Pancreas (tissue), 10 donors: Measurements from ENCODE around the gene ENTR1. TPM values are rescaled to one million over a fixed set of nuclear protein-coding genes. Genes with fewer than 3 reads are reported as not detected.

Source experiments
- ATAC-seq, 4 donors: fragments of 200-7000 bp; cut with Tn5 transposase; one replicate each; pipeline versions ENCODE4 v1.8.0 to v1.9.1; 2020; ENCODE audit warnings: mild to moderate bottlenecking in 4 of 4, moderate library complexity in 4 of 4
- DNase-seq, 6 donors: peaks; one replicate each; pipeline ENCODE4 v3.0.0-alpha.2; 2020
- FAIRE-seq: peaks from 2 replicates; lab custom pipeline; 2012; peaks lifted over from hg19 to GRCh38; lab: Jason Lieb, UNC
- H3K27ac ChIP-seq, 4 donors: fragments of 200-600 bp; sonication (generic); 1 replicate in 3 of 4; 2 replicates in 1 of 4; pipeline versions ENCODE4 v1.5.0 to v1.8.0; 2020
- H3K27me3 ChIP-seq, 4 donors: fragments of 200-600 bp; one replicate each; pipeline ENCODE4 v1.8.0; 2021
- H3K36me3 ChIP-seq, 3 donors: fragments of 200-600 bp; sonication (generic) in 1 of 3; one replicate each; pipeline versions ENCODE4 v1.5.0 to v1.8.0; 2020 to 2021
- H3K4me1 ChIP-seq, 3 donors: fragments of 200-600 bp; one replicate each; pipeline ENCODE4 v1.8.0; 2021
- H3K4me3 ChIP-seq, 4 donors: fragments of 200-600 bp; sonication (generic) in 2 of 4; one replicate each; pipeline versions ENCODE4 v1.5.0 to v1.8.0; 2020 to 2021
- H3K9me3 ChIP-seq, 4 donors: fragments of 200-600 bp; one replicate each; pipeline ENCODE4 v1.8.0; 2021
- WGBS, 2 donors: extraction: QIAGEN DNeasy Blood & Tissue Kit; methylation state at CpG; one replicate each; pipeline ENCODE4 v1.1.7; 2013; 5-methylcytosine and 5-hydroxymethylcytosine counted together
- intact Hi-C, 3 donors: fragments of 100-400 bp; cut with DNase I; formaldehyde crosslinking; loops; one replicate each; pipeline versions ENCODE4 v1.11.1 to v1.14.2; 2022
- polyA plus RNA-seq, 2 donors: library from polyadenylated mRNA; stranded (reverse); fragments of 200-250 nt; gene quantifications; one replicate each; pipeline ENCODE4 v1.2.3, GENCODE V29; 2013
- total RNA-seq, 6 donors: library from RNA; stranded (reverse); fragmentation: NEBNext Ultra II Directional in 4 of 6; extraction: Animal tissue kit (Norgen Biotek cat#: 25700) in 4 of 6; gene quantifications; one replicate each; pipeline versions ENCODE4 v1.2.1 to v1.2.4, GENCODE V29; 2021 to 2023
- TF ChIP-seq, protein P1 (sequence below), 4 donors: fragments of 200-600 bp; sonication (generic) in 3 of 4; IDR thresholded peaks; one replicate each; pipeline versions ENCODE4 v1.5.0 to v1.8.0; 2021; ENCODE audit warnings: antibody characterized with exemption in 4 of 4
- donor health status: healthy with polysubstance abuse.
- donor health status: DM: no; HTN: no; CAD: no; lungs with moderate emphysema.
- donor health status: DM: no; HTN: no; CAD: no.
- donor health status: control.
- donor health status: control.
- donor health status: Bipolar disorder and iron deficiency.
- donor health status: DM: yes; HTN: yes; CAD: no.
- donor health status: DM: no; HTN: no; CAD: no.
- donor health status: DM: no; HTN: no; CAD: no.
- donor health status: DM: yes; HTN: yes; CAD: no.

The ENTR1 gene
- total and polyA plus RNA-seq, 8 donors, result 13.8 to 36.6 (median 22.2) TPM

DNA sequence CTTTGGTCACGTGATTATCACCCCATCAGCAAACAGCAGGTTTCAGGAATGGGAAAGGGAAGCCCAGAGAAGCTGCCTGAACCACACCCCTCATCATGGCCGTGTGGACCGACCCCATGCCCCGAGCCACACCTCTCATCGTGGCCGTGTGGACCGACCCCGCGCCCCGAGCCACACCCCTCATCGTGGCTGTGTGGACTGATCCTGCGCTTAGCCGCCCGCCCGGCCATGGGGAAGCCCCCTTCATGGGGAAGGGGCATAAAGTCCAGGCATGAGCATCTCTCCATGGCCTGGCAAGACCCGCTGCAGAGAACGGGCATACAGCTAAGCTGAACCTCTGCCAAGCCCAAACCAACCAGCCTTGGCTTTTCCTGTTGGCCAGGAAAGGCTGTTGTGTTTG, 16.9 kb downstream of the ENTR1 start:
- H3K27ac ChIP-seq, result no peak overlapping the region
- DNase-seq (peak in 2 of 6 donors; percentile 49 to 60), ATAC-seq (no peak), FAIRE-seq (no peak)
- peaks cover 0 to 49% (median 31%) of the 10 kb centered on the region in 3 donors for H3K36me3 ChIP-seq
- intact Hi-C loops, result no loop called here
- no peaks in the 10 kb centered on the region for H3K9me3 ChIP-seq
- 89 to 94% methylated on average over 17 of the region's 17 CpGs for WGBS, 2 donors
- H3K4me3 ChIP-seq, result no peak overlapping the region
- H3K27me3 ChIP-seq, result no peaks in the 10 kb centered on the region
- peaks cover 0 to 1% (median under 1%) of the 10 kb centered on the region in 3 donors for H3K4me1 ChIP-seq
- TF ChIP-seq, protein P1, sequence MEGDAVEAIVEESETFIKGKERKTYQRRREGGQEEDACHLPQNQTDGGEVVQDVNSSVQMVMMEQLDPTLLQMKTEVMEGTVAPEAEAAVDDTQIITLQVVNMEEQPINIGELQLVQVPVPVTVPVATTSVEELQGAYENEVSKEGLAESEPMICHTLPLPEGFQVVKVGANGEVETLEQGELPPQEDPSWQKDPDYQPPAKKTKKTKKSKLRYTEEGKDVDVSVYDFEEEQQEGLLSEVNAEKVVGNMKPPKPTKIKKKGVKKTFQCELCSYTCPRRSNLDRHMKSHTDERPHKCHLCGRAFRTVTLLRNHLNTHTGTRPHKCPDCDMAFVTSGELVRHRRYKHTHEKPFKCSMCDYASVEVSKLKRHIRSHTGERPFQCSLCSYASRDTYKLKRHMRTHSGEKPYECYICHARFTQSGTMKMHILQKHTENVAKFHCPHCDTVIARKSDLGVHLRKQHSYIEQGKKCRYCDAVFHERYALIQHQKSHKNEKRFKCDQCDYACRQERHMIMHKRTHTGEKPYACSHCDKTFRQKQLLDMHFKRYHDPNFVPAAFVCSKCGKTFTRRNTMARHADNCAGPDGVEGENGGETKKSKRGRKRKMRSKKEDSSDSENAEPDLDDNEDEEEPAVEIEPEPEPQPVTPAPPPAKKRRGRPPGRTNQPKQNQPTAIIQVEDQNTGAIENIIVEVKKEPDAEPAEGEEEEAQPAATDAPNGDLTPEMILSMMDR (IDR thresholded peaks at IDR 0.05), result no peak

DNA sequence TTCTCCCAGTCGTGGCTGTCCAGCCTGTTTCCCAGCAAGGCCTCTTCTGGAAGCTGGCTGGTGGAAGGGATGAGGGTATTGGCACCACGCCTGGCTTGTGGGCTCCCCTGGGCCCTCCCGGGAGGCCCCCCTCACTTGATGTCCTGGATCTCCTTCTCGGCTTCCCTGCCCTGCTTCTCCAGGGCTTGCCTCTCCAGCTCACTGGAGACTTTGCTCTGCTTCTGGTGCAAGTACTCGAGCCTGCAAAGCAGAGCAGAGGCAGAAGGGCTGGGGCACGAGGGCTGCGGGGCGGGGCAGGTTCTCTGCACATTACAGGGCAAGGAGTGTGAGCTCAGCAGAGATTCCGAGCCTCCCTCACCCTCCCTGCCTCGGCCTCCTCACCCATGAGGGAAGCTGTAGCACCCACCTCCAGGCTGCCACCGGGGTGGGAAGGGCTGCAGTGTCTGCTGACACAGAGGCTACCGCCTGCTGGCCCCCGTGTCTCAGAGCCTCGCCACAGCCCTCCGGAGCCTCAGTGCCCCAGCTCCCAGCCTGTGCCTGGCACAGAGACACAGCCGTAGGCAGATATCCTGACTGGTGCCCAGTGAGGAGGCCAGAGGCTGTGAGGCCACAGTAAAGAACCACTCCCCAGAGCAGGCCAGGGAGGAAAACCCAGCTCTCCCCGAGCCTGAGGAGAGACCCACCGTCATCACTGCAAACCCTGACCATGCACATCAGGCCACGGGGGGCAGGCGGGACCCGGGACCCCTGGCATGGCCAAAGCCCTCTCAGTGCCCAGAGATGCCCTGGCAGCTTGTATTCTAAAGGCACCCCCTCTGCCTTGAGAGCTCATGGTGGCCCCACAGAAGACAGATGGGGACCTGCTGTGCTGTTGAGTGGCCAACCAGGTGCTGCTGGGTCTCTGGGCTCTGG, 17.6 kb downstream of the ENTR1 start:
- 89 to 90% methylated on average over 21 of the region's 21 CpGs for WGBS, 2 donors
- Histone ChIP-seq H3K27me3 (no peaks in the 10 kb centered on the region), H3K4me3 (no peak overlapping the region), H3K27ac (no peak overlapping the region), H3K4me1 (no peaks in the 10 kb centered on the region), H3K36me3 (peaks cover 0 to 56% (median 31%) of the 10 kb centered on the region in 3 donors), H3K9me3 (no peaks in the 10 kb centered on the region)
- FAIRE-seq (no peak), DNase-seq (peak in 3 of 6 donors; percentile 37 to 63 (median 50)), ATAC-seq (peak in 2 of 4 donors; percentile 8 to 15)
- intact Hi-C loops, result no loop called here
- TF ChIP-seq, protein P1 (IDR thresholded peaks at IDR 0.05), result no peak

DNA sequence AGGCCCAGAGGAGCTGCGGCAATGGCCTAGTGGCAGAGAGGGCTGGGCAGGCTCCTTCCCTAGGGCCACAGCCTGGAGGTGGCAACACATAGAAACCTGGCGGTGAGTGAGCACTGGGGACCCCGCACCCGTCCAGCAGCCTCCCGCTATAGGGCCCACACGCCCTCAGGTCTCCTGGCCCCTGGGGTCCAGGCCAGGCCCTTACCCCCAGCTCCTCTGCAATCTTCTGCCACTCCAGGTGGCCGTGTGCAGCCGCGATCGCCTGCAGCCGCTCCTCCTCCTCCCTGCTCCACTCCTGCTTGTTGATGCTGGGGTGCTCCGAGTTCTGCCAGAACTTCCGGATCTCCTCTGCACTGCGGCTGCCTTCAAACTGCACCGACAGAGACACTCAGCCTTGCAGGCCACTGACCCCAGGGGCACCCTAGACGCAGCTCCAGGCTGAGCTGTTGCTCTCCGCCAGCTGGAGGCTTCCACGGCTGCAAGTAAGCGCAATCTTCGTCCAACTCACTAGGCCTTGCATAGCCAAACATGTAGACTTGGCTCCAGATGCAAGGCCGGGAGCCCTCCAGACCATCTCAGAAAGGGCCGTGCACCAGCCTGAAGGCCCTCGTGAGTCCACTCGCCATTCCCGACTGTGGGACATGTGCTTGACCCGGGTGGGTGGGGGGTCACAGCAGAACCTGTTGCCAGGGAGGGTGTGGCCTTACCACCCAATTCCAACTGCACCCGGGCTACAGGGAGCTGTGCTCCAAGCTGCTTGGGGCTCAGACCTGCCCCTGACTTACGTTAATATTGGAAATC, 18.5 kb downstream of the ENTR1 start:
- intact Hi-C loops, result no loop called here
- DNase-seq, result peak in 2 of 6 donors; percentile 35 to 50

DNA sequence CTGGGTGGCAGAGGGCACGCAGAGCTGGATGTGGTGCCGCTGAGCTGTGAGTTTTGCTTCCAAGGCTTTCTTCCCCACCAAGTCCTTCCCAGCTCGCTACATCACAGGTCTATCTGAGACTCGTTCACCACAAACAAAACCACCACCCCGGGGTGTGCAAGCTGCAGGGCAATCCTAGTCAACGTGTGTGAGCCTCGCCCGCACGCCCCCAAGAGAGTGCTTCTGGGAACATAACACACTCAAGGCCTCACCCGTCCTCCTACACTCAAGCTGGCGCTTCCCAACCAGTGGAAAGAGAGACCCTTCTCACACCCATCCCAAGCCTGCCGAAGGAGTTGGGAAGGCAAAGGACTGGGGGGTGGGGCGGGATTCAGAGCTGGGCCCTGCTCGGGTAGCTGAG, 21.0 kb downstream of the ENTR1 start:
- Histone ChIP-seq H3K27ac (no peak overlapping the region), H3K4me3 (no peak overlapping the region), H3K27me3 (no peaks in the 10 kb centered on the region), H3K4me1 (no peaks in the 10 kb centered on the region), H3K9me3 (no peaks in the 10 kb centered on the region), H3K36me3 (peaks cover 0 to 53% (median 9%) of the 10 kb centered on the region in 3 donors)
- intact Hi-C loops, result no loop called here
- 86 to 92% methylated on average over 14 of the region's 14 CpGs for WGBS, 2 donors
- ATAC-seq (no peak), FAIRE-seq (no peak), DNase-seq (no peak)
- TF ChIP-seq, protein P1 (IDR thresholded peaks at IDR 0.05), result no peak

More for the DNA sequence above, 18.5 kb downstream of the ENTR1 start:
- no peak for ATAC-seq
- H3K27ac ChIP-seq, result no peak overlapping the region
- no peaks in the 10 kb centered on the region for H3K27me3 ChIP-seq
- TF ChIP-seq, protein P1 (IDR thresholded peaks at IDR 0.05), result no peak
- peaks cover 0 to 65% (median 31%) of the 10 kb centered on the region in 3 donors for H3K36me3 ChIP-seq
- H3K9me3 ChIP-seq, result no peaks in the 10 kb centered on the region
- no peak for FAIRE-seq
- WGBS, 2 donors, result 90 to 91% methylated on average over 28 of the region's 28 CpGs
- no peaks in the 10 kb centered on the region for H3K4me1 ChIP-seq
- no peak overlapping the region for H3K4me3 ChIP-seq
